Upper lobe of right lung (tissue), 1 donor: Measurements from ENCODE around the gene RPL3. TPM values are rescaled to one million over a fixed set of nuclear protein-coding genes. Genes with fewer than 3 reads are reported as not detected.

ENCODE experiments used
- ATAC-seq: fragments of 200-7000 bp; cut with Tn5 transposase; one replicate; pipeline ENCODE4 v1.9.1; 2020; ENCODE audit warnings: mild to moderate bottlenecking, moderate library complexity
- DNase-seq: peaks from one replicate; pipeline ENCODE4 v3.0.0-alpha.2; 2020
- H3K27ac ChIP-seq: fragments of 200-600 bp; one replicate; pipeline ENCODE4 v1.8.0; 2022
- H3K27me3 ChIP-seq: fragments of 200-600 bp; one replicate; pipeline ENCODE4 v1.8.0; 2022; ENCODE audit warnings: mild to moderate bottlenecking
- H3K36me3 ChIP-seq: fragments of 200-600 bp; one replicate; pipeline ENCODE4 v1.8.0; 2022
- H3K4me1 ChIP-seq: fragments of 200-600 bp; one replicate; pipeline ENCODE4 v1.8.0; 2022
- H3K4me3 ChIP-seq: fragments of 200-600 bp; one replicate; pipeline ENCODE4 v1.8.0; 2022; ENCODE audit warnings: mild to moderate bottlenecking
- H3K9me3 ChIP-seq: fragments of 200-600 bp; one replicate; pipeline ENCODE4 v1.8.0; 2022
- intact Hi-C: fragments of 100-400 bp; cut with DNase I; formaldehyde crosslinking; loops from one replicate; pipeline ENCODE4 v1.11.0; 2022
- total RNA-seq: library from RNA; stranded (reverse); fragmentation: NEBNext Ultra II Directional; extraction: Animal tissue kit (Norgen Biotek cat#: 25700); gene quantifications from one replicate; pipeline ENCODE4 v1.2.1, GENCODE V29; 2021
- TF ChIP-seq, protein P1 (sequence below): fragments of 200-600 bp; IDR thresholded peaks from one replicate; pipeline ENCODE4 v1.8.0; 2022; ENCODE audit warnings: antibody characterized with exemption
- donor health status: DM: no; HTN: yes; CAD: no; lungs with severe emphysema.

Gene RPL3
- total RNA-seq, 1 donor from 2014 or later: 1,573 TPM

DNA sequence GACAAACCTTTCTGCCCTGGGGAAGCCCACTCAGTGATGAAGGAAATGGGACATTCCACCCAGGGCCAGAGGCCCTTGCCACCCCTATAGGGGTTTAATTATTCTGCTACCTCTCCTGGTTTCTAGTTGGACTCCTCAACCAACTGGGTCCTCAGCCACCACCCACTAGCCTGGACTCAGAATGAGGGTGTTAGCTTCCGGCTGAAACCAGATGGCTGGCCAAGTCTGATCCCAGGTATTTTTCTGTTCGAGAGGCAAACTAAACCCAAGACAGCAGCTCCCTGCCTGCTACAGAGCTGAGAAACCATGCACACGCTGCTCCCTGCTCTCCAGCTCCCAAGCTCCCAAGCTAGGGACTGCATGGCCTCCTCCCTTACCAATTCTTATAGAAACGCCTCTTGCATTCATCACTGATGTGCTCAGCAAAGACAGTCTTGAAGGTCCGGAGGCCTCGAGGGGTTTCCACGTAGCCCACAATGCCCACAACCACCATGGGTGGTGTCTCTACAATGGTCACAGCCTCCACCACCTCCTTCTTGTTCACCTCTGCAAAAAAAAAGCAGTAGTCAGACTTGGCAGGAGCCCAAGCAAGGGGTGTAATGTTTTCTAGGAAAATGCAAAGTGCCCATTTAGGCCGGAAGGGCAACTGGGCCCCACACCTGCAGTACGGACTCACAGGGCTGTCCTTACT is 2.2 kb downstream of the RPL3 start:
- TF ChIP-seq, protein P1, sequence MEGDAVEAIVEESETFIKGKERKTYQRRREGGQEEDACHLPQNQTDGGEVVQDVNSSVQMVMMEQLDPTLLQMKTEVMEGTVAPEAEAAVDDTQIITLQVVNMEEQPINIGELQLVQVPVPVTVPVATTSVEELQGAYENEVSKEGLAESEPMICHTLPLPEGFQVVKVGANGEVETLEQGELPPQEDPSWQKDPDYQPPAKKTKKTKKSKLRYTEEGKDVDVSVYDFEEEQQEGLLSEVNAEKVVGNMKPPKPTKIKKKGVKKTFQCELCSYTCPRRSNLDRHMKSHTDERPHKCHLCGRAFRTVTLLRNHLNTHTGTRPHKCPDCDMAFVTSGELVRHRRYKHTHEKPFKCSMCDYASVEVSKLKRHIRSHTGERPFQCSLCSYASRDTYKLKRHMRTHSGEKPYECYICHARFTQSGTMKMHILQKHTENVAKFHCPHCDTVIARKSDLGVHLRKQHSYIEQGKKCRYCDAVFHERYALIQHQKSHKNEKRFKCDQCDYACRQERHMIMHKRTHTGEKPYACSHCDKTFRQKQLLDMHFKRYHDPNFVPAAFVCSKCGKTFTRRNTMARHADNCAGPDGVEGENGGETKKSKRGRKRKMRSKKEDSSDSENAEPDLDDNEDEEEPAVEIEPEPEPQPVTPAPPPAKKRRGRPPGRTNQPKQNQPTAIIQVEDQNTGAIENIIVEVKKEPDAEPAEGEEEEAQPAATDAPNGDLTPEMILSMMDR: no peak
- H3K4me1 ChIP-seq: peaks cover 49% of the 10 kb centered on the region
- no peaks in the 10 kb centered on the region for H3K9me3 ChIP-seq
- DNase-seq (no peak), ATAC-seq (no peak)
- peaks cover 60% of the 10 kb centered on the region for H3K36me3 ChIP-seq
- no peaks in the 10 kb centered on the region for H3K27me3 ChIP-seq
- intact Hi-C loops: loop anchor here (5.0 kb wide), 1 partner anchor 145 kb away; no protein-coding TSS in a partner anchor
- peak overlapping the region; percentile 78 for H3K4me3 ChIP-seq
- H3K27ac ChIP-seq: peak overlapping the region; percentile 17

DNA sequence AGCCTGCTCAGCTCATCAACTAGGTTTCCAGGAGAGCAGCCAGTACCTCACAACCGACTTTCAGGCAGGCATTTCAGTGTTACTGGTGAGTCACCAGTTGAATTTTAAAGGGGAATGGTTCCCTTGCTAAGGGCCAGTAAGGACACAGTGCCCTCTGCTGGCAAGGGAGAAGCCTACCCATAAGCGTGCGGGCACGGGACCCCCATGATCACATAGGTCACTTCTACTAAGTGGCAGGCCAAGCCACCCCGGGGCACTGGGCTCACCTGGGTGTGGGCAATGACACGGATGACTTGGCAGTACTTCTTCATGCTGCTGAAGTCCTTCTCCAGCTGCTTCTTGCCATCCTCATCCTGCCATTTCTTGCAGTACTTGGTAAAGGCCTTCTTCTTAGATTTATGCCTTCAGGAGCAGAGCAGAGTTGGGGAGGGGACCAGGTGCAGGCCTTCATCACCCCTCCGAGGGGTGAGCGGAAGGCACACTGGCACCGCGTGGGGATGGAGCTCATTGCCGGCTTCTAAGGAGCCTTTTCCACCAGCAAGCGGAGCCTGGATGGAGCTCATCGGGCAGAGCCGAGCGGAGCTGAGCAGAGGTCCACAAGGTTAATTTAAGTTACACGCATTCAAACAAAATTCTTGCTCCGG is 2.9 kb downstream of the RPL3 start:
- Histone ChIP-seq H3K4me3 (peak overlapping the region; percentile 78), H3K27me3 (no peaks in the 10 kb centered on the region), H3K4me1 (peaks cover 49% of the 10 kb centered on the region), H3K36me3 (peaks cover 67% of the 10 kb centered on the region), H3K9me3 (no peaks in the 10 kb centered on the region), H3K27ac (peak overlapping the region; percentile 42)
- TF ChIP-seq, protein P1: peak; percentile 88
- peak; percentile 63 for ATAC-seq
- intact Hi-C loops: loop anchor here (5.0 kb wide), 1 partner anchor 144 kb away; no protein-coding TSS in a partner anchor
- peak; percentile 76 for DNase-seq

DNA sequence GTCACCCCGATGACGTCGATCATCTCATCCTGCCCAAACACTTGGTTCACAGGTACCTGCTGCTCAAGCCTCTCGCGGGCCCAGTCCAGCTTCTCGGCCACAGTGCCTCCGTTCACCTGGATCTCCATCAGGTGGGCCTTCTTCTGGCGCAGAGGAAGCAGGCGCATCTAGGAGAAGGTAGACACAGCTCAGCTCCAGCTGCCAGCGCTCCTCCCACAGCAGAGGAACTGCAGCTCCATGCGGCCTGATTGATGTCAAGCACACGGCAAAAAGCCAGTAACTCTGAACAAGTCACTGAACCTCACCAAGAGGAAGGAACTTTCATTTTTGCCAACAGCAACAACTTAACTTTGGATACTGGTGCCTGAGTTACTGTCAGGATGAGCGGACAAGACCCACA is 4.0 kb downstream of the RPL3 start:
- Histone ChIP-seq H3K27ac (no peak overlapping the region), H3K4me3 (no peak overlapping the region), H3K4me1 (peaks cover 48% of the 10 kb centered on the region), H3K36me3 (peaks cover 68% of the 10 kb centered on the region), H3K27me3 (no peaks in the 10 kb centered on the region), H3K9me3 (no peaks in the 10 kb centered on the region)
- intact Hi-C loops: loop anchor here (5.0 kb wide), 1 partner anchor 143 kb away; no protein-coding TSS in a partner anchor
- ATAC-seq (no peak), DNase-seq (no peak)
- TF ChIP-seq, protein P1: no peak

DNA sequence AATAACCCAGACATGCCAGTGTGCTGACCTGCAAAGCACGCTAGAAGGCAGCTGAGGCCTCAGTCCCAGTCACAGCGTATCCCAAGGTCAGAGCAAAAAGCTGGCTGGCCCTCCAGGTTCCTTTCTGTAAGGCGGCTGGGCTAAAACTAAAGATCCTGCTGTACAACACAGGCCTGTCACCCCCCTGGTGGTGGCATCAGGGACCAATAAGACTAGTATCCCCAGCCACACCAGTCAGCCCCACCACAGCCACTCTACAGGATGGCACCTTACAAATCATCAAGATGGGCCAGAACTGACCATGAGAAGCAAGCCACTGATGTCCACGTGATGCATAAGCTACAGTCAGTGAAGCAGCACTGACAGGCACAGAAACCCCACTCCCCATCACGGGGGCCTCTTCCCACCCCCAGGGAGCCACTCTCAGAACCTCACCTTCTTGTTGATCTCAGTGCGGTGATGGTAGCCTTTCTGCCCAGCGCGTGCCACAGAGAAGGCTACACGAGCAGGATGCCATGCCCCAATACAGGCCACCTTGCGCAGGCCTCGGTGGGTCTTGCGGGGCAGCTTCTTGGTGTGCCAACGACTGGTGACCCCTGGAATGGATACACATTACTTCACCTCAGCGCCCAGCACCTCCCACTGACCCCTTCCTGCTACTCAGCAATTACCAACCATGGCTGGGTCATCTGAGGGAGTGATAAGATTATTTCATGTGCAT is 5.0 kb downstream of the RPL3 start:
- peaks cover 48% of the 10 kb centered on the region for H3K4me1 ChIP-seq
- TF ChIP-seq, protein P1: peak; percentile 8
- H3K36me3 ChIP-seq: peaks cover 68% of the 10 kb centered on the region
- no peaks in the 10 kb centered on the region for H3K27me3 ChIP-seq
- no peak overlapping the region for H3K27ac ChIP-seq
- DNase-seq: no peak
- no peaks in the 10 kb centered on the region for H3K9me3 ChIP-seq
- no peak for ATAC-seq
- intact Hi-C loops: loop anchor here (5.0 kb wide), 1 partner anchor 77 kb away; no protein-coding TSS in a partner anchor
- H3K4me3 ChIP-seq: no peak overlapping the region

DNA sequence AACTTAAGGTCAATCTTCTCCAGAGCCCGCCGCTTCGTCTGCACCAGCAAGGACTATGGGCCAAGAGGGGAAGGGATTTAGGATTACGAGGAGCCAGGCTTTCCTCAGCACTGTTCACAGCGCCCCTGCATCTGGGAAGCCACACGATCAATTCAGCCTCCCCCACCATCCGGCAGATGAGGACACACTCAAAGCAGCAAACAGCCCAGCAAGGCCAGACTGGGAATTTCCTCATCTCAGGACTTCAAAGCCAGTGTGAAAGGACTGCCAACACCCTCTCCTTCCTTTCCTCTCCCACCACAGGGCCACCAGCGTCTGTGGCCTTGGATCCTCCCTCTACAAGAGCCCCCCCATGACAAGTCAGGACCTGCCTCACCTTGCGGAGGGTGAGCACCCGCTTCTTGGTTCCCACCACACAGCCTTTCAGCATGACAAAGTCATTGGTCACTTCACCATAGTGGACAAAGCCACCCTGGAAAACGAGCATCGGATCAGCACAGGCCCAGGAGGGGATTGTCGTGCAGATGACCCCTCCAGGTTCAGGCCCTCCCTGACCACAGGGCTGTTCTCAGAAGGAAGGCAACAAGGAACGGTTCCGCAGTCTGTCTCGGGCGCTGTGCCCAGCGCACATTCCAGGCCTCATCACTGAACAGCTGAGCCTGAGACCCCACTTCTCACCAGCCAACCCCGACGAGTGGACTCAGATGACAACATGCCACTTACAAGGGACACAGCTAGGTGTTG is 6.0 kb downstream of the RPL3 start:
- intact Hi-C loops: loop anchor here (5.0 kb wide), 1 partner anchor 76 kb away; no protein-coding TSS in a partner anchor

More for the DNA sequence above, 6.0 kb downstream of the RPL3 start:
- ATAC-seq: no peak
- no peaks in the 10 kb centered on the region for H3K27me3 ChIP-seq
- no peak for DNase-seq
- H3K4me1 ChIP-seq: peaks cover 55% of the 10 kb centered on the region
- TF ChIP-seq, protein P1: no peak
- H3K36me3 ChIP-seq: peaks cover 68% of the 10 kb centered on the region
- no peaks in the 10 kb centered on the region for H3K9me3 ChIP-seq
- H3K27ac ChIP-seq: no peak overlapping the region
- H3K4me3 ChIP-seq: no peak overlapping the region
